ENCODE data around the gene CXCL17. TPM values are rescaled to one million over a fixed set of nuclear protein-coding genes. Genes with fewer than 3 reads are reported as not detected.

CXCL17 gene
- total and polyA plus RNA-seq, 2 donors (not counting 1 experiment from before 2014, with no cell fraction given): not detected

DNA sequence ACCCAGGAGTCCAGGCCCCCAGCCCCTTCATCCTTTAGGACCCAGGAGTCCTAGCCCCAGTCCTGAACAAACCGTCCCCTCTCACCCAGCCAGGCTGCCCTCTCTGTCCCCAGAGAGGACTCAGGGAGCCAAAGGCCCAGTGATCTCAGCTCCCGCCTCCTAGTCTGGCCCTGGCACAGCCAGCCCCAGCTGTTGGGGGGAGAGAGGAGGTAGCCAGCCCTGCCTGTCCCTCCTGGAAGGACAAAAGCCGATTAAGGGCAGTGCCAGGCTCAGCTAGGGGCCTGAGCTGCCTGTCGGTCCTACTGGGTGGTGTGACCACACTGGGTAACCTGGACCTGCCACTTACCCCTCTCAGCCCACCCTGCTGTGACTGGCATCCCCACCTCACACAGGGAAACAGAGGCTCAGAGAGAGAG, 30.1 kb downstream of the CXCL17 start:
- Histone ChIP-seq H3K27me3 (replicated peaks in 1 of 4; ENCODE audit: control extremely low read depth in 1 of 4, control insufficient read depth in 3 of 4, insufficient read depth in 4 of 4, low read length in 3 of 4) (no peaks in the 10 kb centered on the region), H4K20me1 (ENCODE audit: control insufficient read depth, insufficient read depth, low read length, poor library complexity, severe bottlenecking) (peaks cover 55% of the 10 kb centered on the region), H2AFZ (ENCODE audit: insufficient read depth, low read depth, low read length, poor library complexity, severe bottlenecking) (no peak overlapping the region), H3K9ac (ENCODE audit: low read length) (no peak overlapping the region), H3K36me3 (replicated peaks in 1 of 2; ENCODE audit: control extremely low read depth in 1 of 2, control insufficient read depth in 1 of 2, extremely low read depth in 1 of 2, insufficient read depth in 2 of 2, low read length in 1 of 2) (peaks cover 0 to 21% of the 10 kb centered on the region in 2 experiments), H3K4me1 (ENCODE audit: control insufficient read depth in 2 of 2, insufficient read depth in 2 of 2, low read length in 2 of 2) (no peaks in the 10 kb centered on the region), H3K4me2 (replicated peaks; ENCODE audit: low read depth, low read length, poor library complexity, severe bottlenecking) (no peak overlapping the region), H3K79me2 (ENCODE audit: control insufficient read depth, insufficient read depth, low read length) (peaks cover 41% of the 10 kb centered on the region), H3K27ac (ENCODE audit: low read length in 2 of 2) (no peak overlapping the region), H3K9me3 (ENCODE audit: control extremely low read depth in 1 of 3, control insufficient read depth in 2 of 3, insufficient read depth in 1 of 3, low read length in 2 of 3) (no peaks in the 10 kb centered on the region), H3K4me3 (ENCODE audit: control extremely low read depth in 1 of 5, extremely low read depth in 1 of 5, insufficient read depth in 1 of 5, low read depth in 2 of 5, low read length in 4 of 5) (no peak overlapping the region)
- DNase-seq: no peak
- Mint-ChIP-seq H3K27ac (no peak overlapping the region), H3K27me3 (no peaks in the 10 kb centered on the region), H3K4me1 (peaks cover 3% of the 10 kb centered on the region), H3K4me3 (no peak overlapping the region), H3K9me3 (ENCODE audit: insufficient read depth) (no peaks in the 10 kb centered on the region)
- ChIA-PET POLR2A (no interaction called here), CTCF (interaction anchor here (1.2 to 2.6 kb wide), 4 partner anchors 11 to 26 kb away, joined by 3 to 11 read pairs (median 8); no protein-coding TSS in a partner anchor)
- TF ChIP-seq, protein P1, sequence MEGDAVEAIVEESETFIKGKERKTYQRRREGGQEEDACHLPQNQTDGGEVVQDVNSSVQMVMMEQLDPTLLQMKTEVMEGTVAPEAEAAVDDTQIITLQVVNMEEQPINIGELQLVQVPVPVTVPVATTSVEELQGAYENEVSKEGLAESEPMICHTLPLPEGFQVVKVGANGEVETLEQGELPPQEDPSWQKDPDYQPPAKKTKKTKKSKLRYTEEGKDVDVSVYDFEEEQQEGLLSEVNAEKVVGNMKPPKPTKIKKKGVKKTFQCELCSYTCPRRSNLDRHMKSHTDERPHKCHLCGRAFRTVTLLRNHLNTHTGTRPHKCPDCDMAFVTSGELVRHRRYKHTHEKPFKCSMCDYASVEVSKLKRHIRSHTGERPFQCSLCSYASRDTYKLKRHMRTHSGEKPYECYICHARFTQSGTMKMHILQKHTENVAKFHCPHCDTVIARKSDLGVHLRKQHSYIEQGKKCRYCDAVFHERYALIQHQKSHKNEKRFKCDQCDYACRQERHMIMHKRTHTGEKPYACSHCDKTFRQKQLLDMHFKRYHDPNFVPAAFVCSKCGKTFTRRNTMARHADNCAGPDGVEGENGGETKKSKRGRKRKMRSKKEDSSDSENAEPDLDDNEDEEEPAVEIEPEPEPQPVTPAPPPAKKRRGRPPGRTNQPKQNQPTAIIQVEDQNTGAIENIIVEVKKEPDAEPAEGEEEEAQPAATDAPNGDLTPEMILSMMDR (IDR thresholded peaks at IDR 0.05): no peak
- no peak for TF ChIP-seq EZH2 (IDR thresholded peaks at IDR 0.05; ENCODE audit: borderline replicate concordance, insufficient read depth, low read depth, low read length, poor library complexity, severe bottlenecking)
- ATAC-seq (ENCODE audit: low read depth): no peak
- 96% methylated on average over 4 of the region's 4 CpGs for WGBS (ENCODE audit: insufficient coverage)
- intact Hi-C loops (cut with micrococcal nuclease): no loop called here

DNA sequence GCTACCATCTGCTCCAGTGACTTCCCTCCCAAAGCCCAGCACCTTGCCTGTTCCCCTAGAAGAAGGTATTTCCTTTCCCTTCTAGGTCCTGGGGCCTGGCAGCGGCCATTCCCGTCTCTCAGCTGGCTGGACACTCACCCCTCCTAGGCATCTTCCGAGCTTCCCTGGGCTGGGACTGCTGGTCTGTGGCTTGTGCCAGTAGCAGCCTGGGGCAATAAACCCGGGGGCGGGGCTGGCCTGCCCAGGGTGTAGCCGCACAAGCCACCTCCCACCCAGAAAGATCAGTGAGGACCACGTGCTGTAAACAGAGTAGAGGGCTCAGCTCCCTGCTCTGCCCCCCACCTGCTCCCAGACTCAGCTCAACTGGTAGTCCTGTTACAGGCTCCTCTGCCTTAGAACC, 30.5 kb downstream of the CXCL17 start:
- WGBS (ENCODE audit: insufficient coverage): 95% methylated on average over 7 of the region's 7 CpGs
- Histone ChIP-seq H3K9ac (ENCODE audit: low read length) (no peak overlapping the region), H3K27ac (ENCODE audit: low read length in 2 of 2) (no peak overlapping the region), H3K4me3 (ENCODE audit: control extremely low read depth in 1 of 5, extremely low read depth in 1 of 5, insufficient read depth in 1 of 5, low read depth in 2 of 5, low read length in 4 of 5) (no peak overlapping the region), H2AFZ (ENCODE audit: insufficient read depth, low read depth, low read length, poor library complexity, severe bottlenecking) (no peak overlapping the region), H3K27me3 (replicated peaks in 1 of 4; ENCODE audit: control extremely low read depth in 1 of 4, control insufficient read depth in 3 of 4, insufficient read depth in 4 of 4, low read length in 3 of 4) (no peaks in the 10 kb centered on the region), H3K4me1 (ENCODE audit: control insufficient read depth in 2 of 2, insufficient read depth in 2 of 2, low read length in 2 of 2) (no peaks in the 10 kb centered on the region), H3K79me2 (ENCODE audit: control insufficient read depth, insufficient read depth, low read length) (peaks cover 38% of the 10 kb centered on the region), H3K4me2 (replicated peaks; ENCODE audit: low read depth, low read length, poor library complexity, severe bottlenecking) (no peak overlapping the region), H4K20me1 (ENCODE audit: control insufficient read depth, insufficient read depth, low read length, poor library complexity, severe bottlenecking) (peaks cover 55% of the 10 kb centered on the region), H3K36me3 (replicated peaks in 1 of 2; ENCODE audit: control extremely low read depth in 1 of 2, control insufficient read depth in 1 of 2, extremely low read depth in 1 of 2, insufficient read depth in 2 of 2, low read length in 1 of 2) (peaks cover 0 to 25% of the 10 kb centered on the region in 2 experiments), H3K9me3 (ENCODE audit: control extremely low read depth in 1 of 3, control insufficient read depth in 2 of 3, insufficient read depth in 1 of 3, low read length in 2 of 3) (no peaks in the 10 kb centered on the region)
- Mint-ChIP-seq H3K9me3 (ENCODE audit: insufficient read depth) (no peaks in the 10 kb centered on the region), H3K4me1 (peaks cover 3% of the 10 kb centered on the region), H3K4me3 (no peak overlapping the region), H3K27me3 (no peaks in the 10 kb centered on the region), H3K27ac (no peak overlapping the region)
- ATAC-seq (ENCODE audit: low read depth): no peak
- POLR2A ChIA-PET: no interaction called here
- intact Hi-C loops (cut with micrococcal nuclease): no loop called here
- CTCF ChIA-PET: interaction anchor here (0.6 to 2.6 kb wide), 5 partner anchors 11 to 46 kb away, joined by 3 to 11 read pairs (median 5); no protein-coding TSS in a partner anchor
- TF ChIP-seq EZH2 (IDR thresholded peaks at IDR 0.05; ENCODE audit: borderline replicate concordance, insufficient read depth, low read depth, low read length, poor library complexity, severe bottlenecking): no peak
- TF ChIP-seq, protein P1 (IDR thresholded peaks at IDR 0.05): no peak
- no peak for DNase-seq
